C4-2B (cell line): ENCODE results near the gene SPATA33.

Experiments used
- H3K27ac ChIP-seq: fragments of 450-650 bp; 2 replicates; pipeline ENCODE4 v1.5.1; 2017
- ZFX ChIP-seq: fragments of 450-650 bp; IDR thresholded peaks from 2 replicates; pipeline ENCODE4 v1.6.1; 2017
- TF ChIP-seq, protein P1 (sequence below): fragments of 450-650 bp; conservative IDR thresholded peaks from 2 replicates; pipeline ENCODE4 v1.5.1; 2017; ENCODE audit warnings: mild to moderate bottlenecking

The SPATA33 gene

DNA sequence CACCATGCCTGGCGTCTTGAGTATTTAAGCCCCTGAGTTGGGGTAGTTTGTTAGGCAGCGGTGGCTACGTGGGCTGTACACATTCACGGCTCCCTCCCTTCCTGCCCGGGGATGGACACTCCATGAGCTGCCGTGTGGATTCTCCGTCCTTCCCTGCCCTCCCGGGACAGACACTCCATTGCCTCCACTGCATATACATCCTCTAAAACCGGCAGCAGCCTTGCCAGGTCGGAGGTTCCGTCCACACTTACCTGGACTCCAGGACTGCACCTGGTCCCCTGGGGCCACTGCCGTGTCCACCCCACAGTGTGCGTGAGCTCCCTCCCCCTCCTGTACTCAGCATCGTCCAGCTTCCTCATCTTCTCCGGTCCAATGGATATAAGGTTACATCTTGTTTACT lies 47.4 kb downstream of the SPATA33 start:
- peak overlapping the region; percentile 19; the same call in 1 of the 2 replicates for H3K27ac ChIP-seq
- TF ChIP-seq, protein P1, sequence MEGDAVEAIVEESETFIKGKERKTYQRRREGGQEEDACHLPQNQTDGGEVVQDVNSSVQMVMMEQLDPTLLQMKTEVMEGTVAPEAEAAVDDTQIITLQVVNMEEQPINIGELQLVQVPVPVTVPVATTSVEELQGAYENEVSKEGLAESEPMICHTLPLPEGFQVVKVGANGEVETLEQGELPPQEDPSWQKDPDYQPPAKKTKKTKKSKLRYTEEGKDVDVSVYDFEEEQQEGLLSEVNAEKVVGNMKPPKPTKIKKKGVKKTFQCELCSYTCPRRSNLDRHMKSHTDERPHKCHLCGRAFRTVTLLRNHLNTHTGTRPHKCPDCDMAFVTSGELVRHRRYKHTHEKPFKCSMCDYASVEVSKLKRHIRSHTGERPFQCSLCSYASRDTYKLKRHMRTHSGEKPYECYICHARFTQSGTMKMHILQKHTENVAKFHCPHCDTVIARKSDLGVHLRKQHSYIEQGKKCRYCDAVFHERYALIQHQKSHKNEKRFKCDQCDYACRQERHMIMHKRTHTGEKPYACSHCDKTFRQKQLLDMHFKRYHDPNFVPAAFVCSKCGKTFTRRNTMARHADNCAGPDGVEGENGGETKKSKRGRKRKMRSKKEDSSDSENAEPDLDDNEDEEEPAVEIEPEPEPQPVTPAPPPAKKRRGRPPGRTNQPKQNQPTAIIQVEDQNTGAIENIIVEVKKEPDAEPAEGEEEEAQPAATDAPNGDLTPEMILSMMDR = no peak
- TF ChIP-seq ZFX = no peak

GRCh38 chr16:89706518-89707260 lies 49.1 kb downstream of the SPATA33 start:
- H3K27ac ChIP-seq = no peak overlapping the region
- no peak for TF ChIP-seq ZFX
- TF ChIP-seq, protein P1 = no peak

DNA sequence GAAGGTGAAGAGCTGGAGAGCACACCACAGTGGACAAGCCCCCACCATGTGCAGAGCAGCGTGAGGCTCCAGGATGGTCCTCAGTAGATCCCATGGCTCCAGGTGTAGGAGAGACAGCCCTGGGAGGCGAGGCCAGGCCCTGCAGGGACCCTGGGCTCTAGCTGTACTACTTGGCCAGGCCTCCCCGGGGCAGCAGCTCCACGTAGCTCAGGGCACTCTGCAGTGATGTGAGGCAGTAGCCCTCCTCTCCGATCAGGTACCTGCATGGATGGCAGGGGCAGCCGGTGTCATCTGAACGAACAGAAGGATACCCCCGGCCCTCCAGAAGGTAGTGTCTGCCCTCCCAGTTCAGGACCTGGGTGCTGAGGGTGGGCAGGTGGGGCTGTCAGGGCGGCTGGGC lies 50.1 kb downstream of the SPATA33 start:
- TF ChIP-seq, protein P1 = no peak
- no peak for TF ChIP-seq ZFX
- H3K27ac ChIP-seq = no peak overlapping the region

DNA sequence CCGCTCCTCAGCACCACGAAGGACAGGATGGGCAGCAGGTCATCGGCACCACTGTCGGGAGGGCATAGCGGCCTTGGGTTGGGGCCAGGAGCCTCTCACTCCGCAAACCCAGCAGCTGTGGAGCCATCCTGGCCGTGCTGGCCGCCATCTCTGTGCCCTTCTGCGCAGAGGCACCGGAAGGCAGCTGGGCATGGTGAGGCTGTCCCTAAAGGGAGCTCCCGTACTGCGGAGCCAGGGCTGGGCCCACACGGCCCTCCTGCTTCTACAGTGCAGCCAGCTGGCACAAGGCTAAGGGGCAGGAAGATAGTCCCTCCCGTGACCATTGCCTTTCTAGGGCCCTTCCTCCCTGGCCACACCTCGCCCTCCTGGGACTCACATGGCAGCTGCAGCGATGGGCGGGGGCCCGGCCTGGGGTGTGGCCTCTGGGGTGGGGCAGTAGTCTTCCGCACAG lies 50.9 kb downstream of the SPATA33 start:
- H3K27ac ChIP-seq = no peak overlapping the region
- TF ChIP-seq, protein P1 = no peak
- no peak for TF ChIP-seq ZFX

DNA sequence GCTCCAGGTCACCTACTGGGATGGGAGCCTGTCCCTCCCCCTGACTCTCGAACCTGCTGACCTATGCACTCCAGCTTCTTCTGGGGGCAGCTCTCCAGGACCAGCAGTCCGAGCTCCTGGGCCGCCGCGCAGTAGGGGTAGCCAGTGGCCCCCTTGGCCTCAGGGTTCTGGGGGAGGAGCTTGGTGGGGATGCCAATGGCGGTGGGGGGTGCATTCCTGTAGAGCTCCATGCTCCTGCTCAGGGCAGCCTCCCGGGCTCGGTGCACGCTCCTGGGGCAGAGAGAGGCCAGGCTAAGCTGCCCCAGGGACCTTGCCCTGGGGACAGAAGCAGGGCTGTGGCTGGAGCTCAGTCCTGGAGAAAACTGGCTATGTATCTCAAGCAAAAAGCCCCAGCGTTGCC lies 51.5 kb downstream of the SPATA33 start:
- TF ChIP-seq, protein P1 = no peak
- no peak for TF ChIP-seq ZFX
- H3K27ac ChIP-seq = no peak overlapping the region

DNA sequence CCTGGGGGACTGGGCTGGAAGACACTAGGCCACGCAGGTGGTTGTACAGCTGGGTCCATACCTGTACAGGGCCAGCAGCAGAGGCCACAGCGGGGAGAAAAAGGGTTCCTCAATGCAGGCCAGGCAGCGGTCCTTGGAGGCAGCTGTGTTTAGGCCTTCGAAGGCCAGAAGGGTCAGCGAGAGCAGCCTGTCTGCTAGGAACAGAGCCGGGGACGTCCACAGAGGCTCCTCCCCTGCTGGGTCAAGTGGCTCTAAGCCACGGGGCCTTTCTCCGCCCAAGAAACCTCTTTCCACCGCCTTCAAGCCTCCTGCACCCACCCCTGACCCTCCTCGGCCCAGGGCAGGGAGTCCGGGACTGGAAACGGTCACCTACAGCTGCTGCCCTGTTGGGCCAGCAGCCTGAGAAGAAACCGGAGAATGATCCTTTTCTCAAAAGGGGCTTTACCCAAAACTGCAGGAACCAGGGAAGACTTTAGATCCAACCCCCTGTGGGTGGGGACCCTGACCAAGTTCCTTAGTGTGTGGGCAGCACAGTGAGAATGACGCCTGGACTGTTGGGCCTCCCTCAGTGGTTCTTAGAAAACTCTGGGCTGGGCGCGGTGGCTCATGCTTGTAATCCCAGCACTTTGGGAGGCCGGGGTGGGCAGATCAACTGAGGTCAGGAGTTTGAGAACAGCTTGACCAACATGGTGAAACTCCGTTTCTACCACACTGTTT lies 52.2 kb downstream of the SPATA33 start:
- no peak for TF ChIP-seq ZFX
- TF ChIP-seq, protein P1 = no peak
- no peak overlapping the region for H3K27ac ChIP-seq
